Gastrocnemius medialis (tissue), 4 donors: ENCODE measurements around the gene ADH4.

ENCODE experiments used
- CTCF ChIP-seq, 5 experiments: fragments of 450-650 bp in 3 of 5; fragments of 200-600 bp in 2 of 5; sonication (generic) in 2 of 5; IDR thresholded peaks in 4 of 5; conservative IDR thresholded peaks in 1 of 5; 1 replicate in 4 of 5; 2 replicates in 1 of 5; pipeline ENCODE4 v1.5.1; 2016 to 2019; ENCODE audit warnings: antibody characterized with exemption in 5 of 5, mild to moderate bottlenecking in 3 of 5, moderate library complexity in 3 of 5
- POLR2A ChIP-seq, 2 donors: fragments of 450-650 bp; IDR thresholded peaks; one replicate each; pipeline ENCODE4 v1.6.1; 2017; ENCODE audit warnings: antibody characterized with exemption in 2 of 2, mild to moderate bottlenecking in 2 of 2, moderate library complexity in 2 of 2

- TF ChIP-seq CTCF (IDR thresholded peaks at IDR 0.05 in 4 of 5, conservative IDR thresholded peaks at IDR 0.05 in 1 of 5), result no peak
- no peak for TF ChIP-seq POLR2A (IDR thresholded peaks at IDR 0.05)
Measured at GRCh38 chr4:99102634-99103033, 41.5 kb downstream of the ADH4 start.
